ENCODE data around the gene MRPS34. TPM values are rescaled to one million over a fixed set of nuclear protein-coding genes. Genes with fewer than 3 reads are reported as not detected.

The MRPS34 gene
- total RNA-seq, 1 donor from 2014 or later: 141 TPM

DNA sequence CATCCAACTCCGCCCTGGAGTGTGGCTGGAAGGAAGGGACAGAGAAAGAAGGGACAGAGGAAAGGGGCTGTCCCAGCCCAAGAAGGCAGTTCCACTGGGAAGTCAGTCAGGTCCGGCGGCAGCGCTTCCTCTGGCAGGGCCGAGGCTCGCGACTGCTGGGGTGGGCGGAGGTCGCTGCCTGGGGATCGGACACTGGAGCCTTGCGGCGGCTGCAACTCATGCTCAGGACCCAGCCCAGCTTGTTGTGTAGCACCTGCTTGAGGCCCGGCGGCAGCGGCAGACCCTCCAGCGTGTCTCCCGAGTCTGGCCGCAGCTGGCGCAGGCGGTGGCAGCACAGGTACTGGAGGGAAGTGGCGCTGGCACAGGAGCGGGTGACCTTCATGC, 4.0 kb upstream of the MRPS34 start:
- Mint-ChIP-seq H3K27me3 (ENCODE audit: low read depth) (peaks cover 3% of the 10 kb centered on the region), H3K9me3 (no peaks in the 10 kb centered on the region), H3K27ac (ENCODE audit: unreplicated experiment) (no peak overlapping the region), H3K36me3 (ENCODE audit: low read depth) (peaks cover 4% of the 10 kb centered on the region), H3K4me3 (peak overlapping the region; percentile 67), H3K4me1 (peaks cover 13% of the 10 kb centered on the region)
- TF ChIP-seq, protein P1, sequence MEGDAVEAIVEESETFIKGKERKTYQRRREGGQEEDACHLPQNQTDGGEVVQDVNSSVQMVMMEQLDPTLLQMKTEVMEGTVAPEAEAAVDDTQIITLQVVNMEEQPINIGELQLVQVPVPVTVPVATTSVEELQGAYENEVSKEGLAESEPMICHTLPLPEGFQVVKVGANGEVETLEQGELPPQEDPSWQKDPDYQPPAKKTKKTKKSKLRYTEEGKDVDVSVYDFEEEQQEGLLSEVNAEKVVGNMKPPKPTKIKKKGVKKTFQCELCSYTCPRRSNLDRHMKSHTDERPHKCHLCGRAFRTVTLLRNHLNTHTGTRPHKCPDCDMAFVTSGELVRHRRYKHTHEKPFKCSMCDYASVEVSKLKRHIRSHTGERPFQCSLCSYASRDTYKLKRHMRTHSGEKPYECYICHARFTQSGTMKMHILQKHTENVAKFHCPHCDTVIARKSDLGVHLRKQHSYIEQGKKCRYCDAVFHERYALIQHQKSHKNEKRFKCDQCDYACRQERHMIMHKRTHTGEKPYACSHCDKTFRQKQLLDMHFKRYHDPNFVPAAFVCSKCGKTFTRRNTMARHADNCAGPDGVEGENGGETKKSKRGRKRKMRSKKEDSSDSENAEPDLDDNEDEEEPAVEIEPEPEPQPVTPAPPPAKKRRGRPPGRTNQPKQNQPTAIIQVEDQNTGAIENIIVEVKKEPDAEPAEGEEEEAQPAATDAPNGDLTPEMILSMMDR (conservative IDR thresholded peaks at IDR 0.05): no peak
- DNase-seq (ENCODE audit: low read depth, low spot score): no peak

DNA sequence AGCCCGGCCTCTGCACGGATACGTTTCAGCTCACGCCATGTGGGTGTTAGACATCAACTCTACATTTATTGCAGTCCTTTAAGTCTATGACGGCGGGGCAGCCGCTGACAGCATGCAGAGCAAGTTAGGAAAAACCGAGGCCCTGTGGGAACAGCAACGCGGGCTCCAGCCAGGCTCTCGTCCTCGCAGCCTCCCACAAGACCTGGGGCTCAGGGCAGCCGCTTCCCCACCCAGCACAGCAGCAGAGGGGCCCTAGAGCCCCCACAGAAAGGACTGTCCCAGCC, 3.7 kb upstream of the MRPS34 start:
- Mint-ChIP-seq H3K27ac (ENCODE audit: unreplicated experiment) (peak overlapping the region; percentile 57), H3K4me1 (peaks cover 13% of the 10 kb centered on the region), H3K4me3 (peak overlapping the region; percentile 67), H3K9me3 (no peaks in the 10 kb centered on the region), H3K27me3 (ENCODE audit: low read depth) (peaks cover 3% of the 10 kb centered on the region), H3K36me3 (ENCODE audit: low read depth) (peaks cover 6% of the 10 kb centered on the region)
- no peak for DNase-seq (ENCODE audit: low read depth, low spot score)
- TF ChIP-seq, protein P1 (conservative IDR thresholded peaks at IDR 0.05): no peak

DNA sequence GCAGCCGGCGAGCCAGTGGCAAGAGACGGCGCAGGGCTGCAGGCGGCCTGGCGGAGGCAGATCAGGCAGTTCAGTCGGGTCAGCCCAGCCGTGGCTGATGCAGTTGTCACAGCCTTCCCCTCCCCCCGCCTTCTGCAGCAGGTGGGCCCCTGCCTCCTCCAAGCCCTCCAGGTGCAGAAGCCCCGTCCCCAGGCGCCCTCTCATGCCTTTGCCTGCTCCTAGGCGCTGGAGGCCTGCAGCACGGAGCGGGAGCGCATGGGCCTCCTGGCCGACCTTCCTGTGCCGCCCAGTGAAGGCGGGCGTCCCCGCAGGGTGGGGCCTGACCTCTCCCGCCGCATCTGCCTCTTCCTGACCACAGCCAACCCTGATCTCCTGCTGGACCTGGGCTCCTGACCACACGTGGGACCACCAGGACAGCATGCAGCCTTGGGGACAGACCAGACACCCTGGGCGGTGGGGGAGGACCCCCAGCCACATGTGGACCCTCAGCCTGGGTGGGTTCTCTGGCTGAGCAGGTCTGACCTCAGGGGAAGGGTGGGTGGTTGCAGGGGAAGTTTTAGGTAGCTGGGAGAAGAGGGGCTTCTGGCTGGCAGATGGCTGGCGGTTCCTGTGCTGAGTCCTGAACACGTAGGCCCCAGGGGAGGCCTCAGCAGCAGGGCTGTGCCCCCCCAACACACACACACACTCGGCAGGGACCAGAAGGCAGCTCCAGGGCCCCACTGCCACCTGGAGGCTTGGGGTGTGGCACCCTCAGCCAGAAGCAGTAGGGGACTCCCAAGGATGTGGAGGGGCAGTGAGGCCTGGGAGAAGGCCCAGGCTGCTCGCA, 3.1 kb upstream of the MRPS34 start:
- DNase-seq (ENCODE audit: low read depth, low spot score): no peak
- Mint-ChIP-seq H3K4me3 (peak overlapping the region; percentile 67), H3K36me3 (ENCODE audit: low read depth) (peaks cover 6% of the 10 kb centered on the region), H3K27me3 (ENCODE audit: low read depth) (peaks cover 3% of the 10 kb centered on the region), H3K27ac (ENCODE audit: unreplicated experiment) (peak overlapping the region; percentile 57), H3K4me1 (peaks cover 8% of the 10 kb centered on the region), H3K9me3 (no peaks in the 10 kb centered on the region)
- TF ChIP-seq, protein P1 (conservative IDR thresholded peaks at IDR 0.05): no peak

GRCh38 chr16:1775006-1775845, 2.3 kb upstream of the MRPS34 start:
- Mint-ChIP-seq H3K36me3 (ENCODE audit: low read depth) (peaks cover 6% of the 10 kb centered on the region), H3K9me3 (no peaks in the 10 kb centered on the region), H3K27ac (ENCODE audit: unreplicated experiment) (no peak overlapping the region), H3K27me3 (ENCODE audit: low read depth) (peaks cover 4% of the 10 kb centered on the region), H3K4me1 (peaks cover 8% of the 10 kb centered on the region), H3K4me3 (peak overlapping the region; percentile 51)
- no peak for DNase-seq (ENCODE audit: low read depth, low spot score)
- TF ChIP-seq, protein P1 (conservative IDR thresholded peaks at IDR 0.05): no peak

DNA sequence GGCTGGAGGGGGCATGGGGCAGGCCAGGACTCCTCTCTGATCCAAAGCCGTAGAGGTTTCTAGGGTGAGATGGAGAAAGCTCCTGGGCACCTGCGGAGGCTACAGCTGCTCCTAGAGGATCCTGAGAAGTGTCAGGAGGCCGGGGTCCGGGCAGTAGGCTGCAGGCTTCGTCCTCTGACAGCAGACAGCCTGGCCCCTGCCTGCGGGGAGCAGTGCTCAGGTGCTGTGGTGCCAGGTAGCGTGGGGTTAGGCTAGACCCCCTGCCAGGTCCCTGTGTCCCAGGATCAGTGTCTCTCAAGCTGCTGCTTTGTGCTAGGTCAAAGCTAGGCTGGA, 1.5 kb upstream of the MRPS34 start:
- Mint-ChIP-seq H3K4me1 (peaks cover 8% of the 10 kb centered on the region), H3K4me3 (peak overlapping the region; percentile 51), H3K36me3 (ENCODE audit: low read depth) (peaks cover 6% of the 10 kb centered on the region), H3K9me3 (no peaks in the 10 kb centered on the region), H3K27me3 (ENCODE audit: low read depth) (peaks cover 6% of the 10 kb centered on the region), H3K27ac (ENCODE audit: unreplicated experiment) (no peak overlapping the region)
- no peak for DNase-seq (ENCODE audit: low read depth, low spot score)
- TF ChIP-seq, protein P1 (conservative IDR thresholded peaks at IDR 0.05): no peak

Data from neural crest cell (in vitro differentiated cells).